Colonic mucosa (tissue), 4 donors: Measurements from ENCODE around the gene SLC39A11. TPM values are rescaled to one million over a fixed set of nuclear protein-coding genes. Genes with fewer than 3 reads are reported as not detected.

Experiments
- DNase-seq: peaks from one replicate; pipeline ENCODE4 v3.0.0-alpha.2; 2020
- H3K27ac ChIP-seq: fragments of 200-600 bp; one replicate; pipeline ENCODE4 v1.8.0; 2021
- H3K27me3 ChIP-seq: fragments of 200-600 bp; one replicate; pipeline ENCODE4 v1.8.0; 2021
- H3K36me3 ChIP-seq: fragments of 200-600 bp; one replicate; pipeline ENCODE4 v1.8.0; 2021
- H3K4me1 ChIP-seq: fragments of 200-600 bp; one replicate; pipeline ENCODE4 v1.8.0; 2021; ENCODE audit warnings: mild to moderate bottlenecking
- H3K4me3 ChIP-seq: fragments of 200-600 bp; one replicate; pipeline ENCODE4 v1.8.0; 2021
- H3K9ac ChIP-seq, 2 donors: one replicate each; pipeline ENCODE4 v1.7.0; 2013; ENCODE audit warnings: control low read depth in 2 of 2, low read depth in 2 of 2, low read length in 2 of 2
- H3K9me3 ChIP-seq: fragments of 200-600 bp; one replicate; pipeline ENCODE4 v1.8.0; 2021
- CTCF ChIP-seq: fragments of 200-600 bp; IDR thresholded peaks from one replicate; pipeline ENCODE4 v1.8.0; 2022; ENCODE audit warnings: antibody characterized with exemption, mild to moderate bottlenecking
- intact Hi-C: fragments of 100-400 bp; cut with DNase I; formaldehyde crosslinking; loops from one replicate; pipeline ENCODE4 v1.14.1; 2022
- total RNA-seq, 2 donors: library from RNA; stranded (reverse); fragmentation: NEBNext Ultra II Directional in 1 of 2; extraction: Animal tissue kit (Norgen Biotek cat#: 25700) in 1 of 2; gene quantifications; one replicate each; pipeline ENCODE4 v1.2.1, GENCODE V29; 2021
- donor health status: healthy.
- donor health status: DM: no; HTN: no; CAD: no.
- donor health status: DM: no; HTN: no; CAD: no.

Gene SLC39A11
- total RNA-seq, 2 donors from 2014 or later: 57.7 to 60.0 TPM

- H3K4me1 ChIP-seq: no peaks in the 10 kb centered on the region
- intact Hi-C loops: no loop called here
- H3K4me3 ChIP-seq: no peak overlapping the region
- no peak for DNase-seq
- no peak overlapping the region for H3K9ac ChIP-seq
- H3K9me3 ChIP-seq: no peaks in the 10 kb centered on the region
- no peak overlapping the region for H3K27ac ChIP-seq
- no peaks in the 10 kb centered on the region for H3K36me3 ChIP-seq
- no peaks in the 10 kb centered on the region for H3K27me3 ChIP-seq
- TF ChIP-seq CTCF: no peak
Observed at GRCh38 chr17:72696156-72696555, 396.3 kb downstream of the SLC39A11 start.

- no peak for DNase-seq
- H3K27me3 ChIP-seq: no peaks in the 10 kb centered on the region
- no peak overlapping the region for H3K27ac ChIP-seq
- no peaks in the 10 kb centered on the region for H3K9me3 ChIP-seq
- H3K4me1 ChIP-seq: no peaks in the 10 kb centered on the region
- no peak overlapping the region for H3K9ac ChIP-seq
- intact Hi-C loops: no loop called here
- no peaks in the 10 kb centered on the region for H3K36me3 ChIP-seq
- no peak overlapping the region for H3K4me3 ChIP-seq
- no peak for TF ChIP-seq CTCF
Observed at GRCh38 chr17:72693956-72694355, 398.5 kb downstream of the SLC39A11 start.

- Histone ChIP-seq H3K9ac (no peak overlapping the region), H3K4me3 (no peak overlapping the region), H3K4me1 (no peaks in the 10 kb centered on the region), H3K27ac (no peak overlapping the region), H3K27me3 (no peaks in the 10 kb centered on the region), H3K36me3 (no peaks in the 10 kb centered on the region), H3K9me3 (no peaks in the 10 kb centered on the region)
- TF ChIP-seq CTCF: no peak
- no peak for DNase-seq
- intact Hi-C loops: no loop called here
Observed at GRCh38 chr17:72693151-72693878, 399.2 kb downstream of the SLC39A11 start.

GRCh38 chr17:72692676-72693075 is 399.8 kb downstream of the SLC39A11 start:
- intact Hi-C loops: no loop called here

GRCh38 chr17:72691586-72691985 is 400.9 kb downstream of the SLC39A11 start:
- Histone ChIP-seq H3K27me3 (no peaks in the 10 kb centered on the region), H3K4me1 (no peaks in the 10 kb centered on the region), H3K27ac (no peak overlapping the region), H3K36me3 (no peaks in the 10 kb centered on the region), H3K4me3 (no peak overlapping the region), H3K9ac (no peak overlapping the region), H3K9me3 (no peaks in the 10 kb centered on the region)
- DNase-seq: no peak
- intact Hi-C loops: no loop called here
- no peak for TF ChIP-seq CTCF

More at GRCh38 chr17:72692676-72693075, 399.8 kb downstream of the SLC39A11 start:
- H3K9ac ChIP-seq: no peak overlapping the region
- H3K27me3 ChIP-seq: no peaks in the 10 kb centered on the region
- no peak overlapping the region for H3K4me3 ChIP-seq
- DNase-seq: no peak
- no peaks in the 10 kb centered on the region for H3K9me3 ChIP-seq
- H3K27ac ChIP-seq: no peak overlapping the region
- H3K36me3 ChIP-seq: no peaks in the 10 kb centered on the region
- H3K4me1 ChIP-seq: no peaks in the 10 kb centered on the region
- no peak for TF ChIP-seq CTCF
